GM18909 (cell line): ENCODE measurements around the gene TSPYL6.
"Not testable (repeated sequence)": the region's sequence is repeated elsewhere in the genome, so short reads cannot be mapped to it uniquely, and the experiment has no call there.

Experiments
- ATAC-seq: cut with Tn5 transposase; IDR thresholded peaks from one replicate; pipeline ENCODE4 v1.9.1; 2021; ENCODE audit warnings: mild to moderate bottlenecking; ENCODE audit not compliant: unreplicated experiment, poor library complexity

TSPYL6 gene

DNA sequence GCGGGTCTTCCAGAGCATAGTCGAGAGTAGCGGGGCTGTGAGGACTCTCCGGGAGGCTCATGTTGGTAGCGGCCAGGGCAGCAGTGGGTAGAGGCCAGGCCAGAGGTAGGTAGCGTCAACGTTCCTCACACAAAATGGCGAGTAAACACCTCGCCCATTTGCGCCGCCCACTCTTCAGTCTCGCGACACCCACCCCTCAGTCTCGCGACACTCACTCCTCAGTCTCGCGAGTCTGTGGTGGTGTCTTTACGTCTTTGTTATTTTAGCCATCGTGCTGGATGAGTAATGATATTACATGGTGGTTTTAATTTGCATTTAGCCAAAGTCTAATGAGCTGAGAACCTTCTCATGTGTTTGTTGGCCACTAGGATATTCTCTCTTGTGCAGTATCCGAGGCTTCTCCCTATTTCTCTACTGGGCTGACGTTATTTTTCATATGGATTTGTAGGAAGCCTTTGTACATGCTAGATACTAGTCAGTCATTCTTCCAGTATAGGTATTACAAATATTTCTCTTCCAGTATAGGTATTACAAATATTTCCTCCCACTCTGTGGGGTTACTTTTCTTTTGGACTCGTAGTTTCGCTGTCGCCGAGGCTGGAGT is at the start of gene TSPYL6:
TSS of gene TSPYL6 (minus strand) at position 139 of the 604 bp plus-strand sequence. CDS start at position 61, 78 bp downstream.
- no peak for ATAC-seq

DNA sequence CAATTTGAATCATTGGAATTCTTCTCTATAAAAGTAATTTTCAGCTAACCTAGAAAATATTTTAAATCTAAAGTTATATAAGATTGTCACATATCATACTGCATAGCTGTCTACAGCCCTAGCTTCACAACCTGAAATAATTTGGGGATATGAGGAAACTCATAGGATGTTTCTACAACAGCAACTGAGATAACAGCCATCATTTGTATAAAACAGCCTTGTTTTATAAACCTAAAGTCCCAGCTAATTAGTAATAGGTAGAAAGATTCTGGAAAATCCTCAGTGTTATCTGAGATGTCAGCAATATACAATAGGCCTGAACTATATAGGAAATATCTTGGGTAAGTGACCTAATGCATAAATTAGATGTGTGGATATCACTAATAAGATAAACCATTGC is 47.6 kb upstream of the TSPYL6 start:
- no peak for ATAC-seq

DNA sequence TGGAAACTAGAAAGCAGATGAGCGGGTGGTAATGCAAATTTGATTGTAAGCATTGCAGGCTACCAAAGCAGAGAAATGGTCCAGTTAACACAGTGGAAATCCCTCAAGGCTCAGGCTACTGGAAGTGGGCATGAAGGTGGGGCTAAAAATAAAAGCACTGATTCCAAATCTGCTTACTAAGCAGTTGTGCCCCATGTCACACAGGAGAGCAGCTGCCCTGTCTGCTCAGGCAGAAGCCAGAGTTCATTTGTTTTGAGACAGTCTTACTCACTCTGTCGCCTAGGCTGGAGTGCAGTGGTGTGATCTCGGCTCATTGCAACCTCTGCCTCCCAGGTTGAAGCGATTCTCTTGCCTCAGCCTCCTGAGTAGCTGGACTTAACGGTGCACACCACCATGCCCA is 42.5 kb upstream of the TSPYL6 start:
- no peak for ATAC-seq

DNA sequence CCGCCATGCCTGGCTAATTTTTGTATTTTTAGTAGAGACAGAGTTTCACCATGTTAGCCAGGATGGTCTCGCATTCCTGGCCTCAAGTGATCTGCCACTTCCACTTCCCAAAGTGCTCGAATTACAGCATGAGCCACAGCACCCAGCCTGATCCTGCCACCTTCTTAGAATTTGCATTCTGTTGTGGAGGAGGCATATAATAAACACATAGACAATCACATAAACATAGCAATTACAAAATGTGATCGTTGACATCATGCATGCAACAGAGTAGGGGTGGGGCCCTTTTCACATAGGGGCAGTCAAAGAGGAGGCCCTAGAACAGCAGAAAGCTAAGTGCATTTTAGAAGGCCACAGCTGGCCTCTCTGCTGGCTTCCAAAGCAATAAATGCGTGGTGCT is 39.9 kb upstream of the TSPYL6 start:
- ATAC-seq = no peak

DNA sequence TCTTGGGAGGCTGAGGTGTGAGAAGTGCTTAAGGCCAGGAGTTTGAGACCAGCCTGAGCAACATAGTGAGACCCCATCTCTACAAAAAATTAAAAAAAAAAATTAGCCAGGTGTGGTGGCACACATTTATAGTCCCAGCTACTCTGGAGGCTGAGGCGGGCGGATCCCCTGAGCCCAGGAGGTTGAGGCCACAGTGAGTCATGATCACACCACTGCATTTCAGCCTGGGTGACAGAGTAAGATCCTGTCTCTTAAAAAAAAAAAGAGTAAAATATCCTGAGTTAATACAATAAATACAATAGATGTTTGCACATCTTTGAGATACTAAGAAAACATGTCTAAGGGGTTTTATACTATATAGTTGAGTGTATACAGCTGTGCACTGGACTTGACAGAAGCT is 38.6 kb upstream of the TSPYL6 start:
- not testable (repeated sequence) for ATAC-seq

DNA sequence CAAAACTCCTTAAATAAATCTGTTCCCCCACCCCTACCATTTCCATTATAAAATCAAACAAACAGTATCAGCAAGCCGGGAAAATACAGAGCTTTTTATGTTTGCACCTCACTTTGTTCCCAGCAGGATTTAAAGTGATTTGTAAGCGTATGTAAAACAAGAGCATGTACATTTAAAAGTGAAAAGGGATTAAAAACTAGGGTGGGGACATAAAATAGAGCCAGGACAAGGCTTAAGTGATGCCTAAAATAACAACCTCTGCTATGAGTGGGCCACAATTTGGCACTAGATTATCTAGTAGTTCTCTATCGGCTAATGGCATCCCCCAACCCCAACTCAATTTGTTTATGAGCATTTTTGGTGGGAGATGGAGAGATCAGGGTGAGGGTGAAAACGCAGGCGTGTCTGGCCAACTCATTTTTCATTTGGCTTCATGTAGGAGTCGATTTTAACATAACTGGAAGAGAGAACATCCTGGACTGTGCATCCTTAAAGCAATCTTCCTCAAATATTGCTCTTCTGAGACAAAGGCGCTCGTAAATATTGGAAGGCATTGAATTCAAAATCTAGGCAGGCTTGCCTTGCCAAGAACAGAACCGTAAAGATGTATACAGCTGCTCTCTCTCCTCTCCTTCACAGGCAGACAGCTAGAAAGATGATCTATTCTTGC is 34.5 kb upstream of the TSPYL6 start:
- no peak for ATAC-seq

DNA sequence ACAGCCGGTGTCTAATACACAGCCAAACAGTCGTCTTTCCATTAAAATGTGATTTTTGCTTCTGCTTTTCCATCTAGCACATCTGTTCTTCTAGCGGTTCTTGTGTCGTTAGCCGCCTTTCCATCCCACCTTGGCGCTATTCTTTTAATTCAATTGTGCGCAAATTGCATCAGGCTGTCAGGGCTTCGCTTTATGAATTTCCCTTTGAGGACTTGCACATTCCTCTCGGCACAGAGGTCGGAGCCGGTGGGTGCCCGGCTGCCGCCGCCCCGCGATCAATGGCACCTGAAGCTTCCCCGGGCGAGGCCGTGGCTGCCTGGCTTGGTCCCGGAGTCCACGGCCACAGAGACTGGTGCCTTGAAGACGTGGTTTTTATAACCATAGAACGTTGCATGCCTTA is 33.9 kb upstream of the TSPYL6 start:
- ATAC-seq = no peak

DNA sequence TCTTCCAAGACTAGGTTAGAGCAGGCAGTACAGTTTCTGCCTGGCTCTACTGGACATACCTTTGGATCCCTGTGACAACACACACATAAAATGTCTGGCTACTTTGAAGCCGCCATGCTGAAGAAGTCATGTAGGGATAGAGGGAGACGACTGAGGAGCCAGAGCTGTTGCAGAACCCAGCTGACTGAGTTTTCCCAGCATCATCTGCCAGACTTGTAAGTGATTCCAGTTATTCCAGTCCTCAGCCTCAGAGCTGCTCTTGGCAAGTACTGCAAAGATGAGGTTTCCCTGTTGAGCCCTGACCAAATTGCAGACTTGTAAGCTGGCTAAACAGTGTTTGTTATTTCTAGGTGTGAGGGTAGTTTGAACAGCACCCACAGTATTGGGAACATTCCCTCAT is 31.5 kb upstream of the TSPYL6 start:
- ATAC-seq = no peak

DNA sequence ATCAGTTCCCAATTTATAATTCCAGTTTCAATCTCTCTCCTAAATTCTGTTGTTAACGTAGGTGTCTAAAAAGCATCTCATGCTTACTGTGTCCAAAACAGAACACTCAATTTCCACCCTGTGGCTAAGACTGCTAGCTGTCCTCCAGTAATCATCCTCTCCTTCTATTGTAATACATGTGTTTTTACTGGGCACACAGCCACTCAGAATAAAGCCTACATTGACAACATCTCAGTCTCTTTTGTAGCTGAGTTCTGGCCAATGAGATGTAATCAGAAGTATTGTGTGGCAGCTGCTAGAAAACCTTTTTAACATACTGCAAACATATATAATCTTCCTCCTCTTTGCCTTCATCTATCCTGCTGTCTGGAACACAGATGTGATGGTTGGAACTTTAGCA is 29.4 kb upstream of the TSPYL6 start:
- no peak for ATAC-seq

DNA sequence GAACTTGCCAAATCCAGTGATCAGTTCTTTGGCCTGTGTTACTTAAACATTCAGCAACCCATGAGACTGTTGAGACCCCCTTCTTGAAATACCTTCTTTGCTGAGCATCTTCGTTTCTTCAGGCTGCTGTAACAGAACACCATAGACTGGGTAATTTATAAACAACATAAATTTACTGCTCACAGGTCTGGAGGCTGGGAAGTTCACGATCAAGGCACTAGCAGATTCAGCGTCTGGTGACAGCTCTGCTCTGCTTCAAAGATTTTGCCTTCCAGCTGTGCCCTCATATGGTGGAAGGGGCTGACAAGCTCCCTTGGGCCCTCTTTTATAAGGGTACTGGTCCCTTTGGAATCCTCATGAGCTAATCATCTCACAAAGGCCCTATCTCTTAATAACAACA is 28.8 kb upstream of the TSPYL6 start:
- no peak for ATAC-seq

DNA sequence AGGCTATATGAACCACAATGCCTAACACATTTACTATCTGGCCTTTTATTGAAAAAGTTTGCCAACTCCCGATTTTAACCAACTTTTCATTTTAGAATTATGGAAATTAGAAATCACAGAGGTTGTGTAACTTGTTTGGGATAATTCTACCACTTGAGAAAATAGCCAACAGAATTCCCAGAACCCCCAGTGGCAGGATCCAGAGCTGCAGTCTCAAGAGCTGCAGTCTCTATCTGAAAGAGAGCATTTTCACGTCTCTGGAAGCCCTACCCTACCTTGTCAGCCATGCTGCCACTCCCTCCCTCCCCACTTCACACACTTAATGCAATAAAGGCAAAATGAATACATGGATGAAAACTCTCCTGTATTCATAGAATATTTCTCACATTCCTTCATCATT is 23.4 kb upstream of the TSPYL6 start:
- no peak for ATAC-seq

DNA sequence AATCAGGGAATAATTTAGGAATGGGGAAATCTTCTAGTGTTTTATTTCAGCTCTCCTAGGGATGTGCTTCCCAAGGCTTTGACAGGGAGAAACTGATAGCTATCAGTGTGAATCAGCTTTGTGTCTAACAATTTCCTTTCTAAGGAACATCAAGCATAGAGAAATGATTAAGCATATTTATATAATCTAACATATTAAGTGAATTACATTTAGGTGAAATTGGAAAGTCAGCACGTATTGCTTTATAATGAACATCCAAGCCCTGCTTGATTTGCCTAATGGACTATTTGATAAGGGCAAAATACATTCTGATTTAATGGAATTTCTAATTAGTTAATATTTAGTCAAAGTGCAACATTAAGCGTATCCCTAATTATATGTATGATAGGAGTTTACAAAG is 19.5 kb upstream of the TSPYL6 start:
- ATAC-seq = no peak

DNA sequence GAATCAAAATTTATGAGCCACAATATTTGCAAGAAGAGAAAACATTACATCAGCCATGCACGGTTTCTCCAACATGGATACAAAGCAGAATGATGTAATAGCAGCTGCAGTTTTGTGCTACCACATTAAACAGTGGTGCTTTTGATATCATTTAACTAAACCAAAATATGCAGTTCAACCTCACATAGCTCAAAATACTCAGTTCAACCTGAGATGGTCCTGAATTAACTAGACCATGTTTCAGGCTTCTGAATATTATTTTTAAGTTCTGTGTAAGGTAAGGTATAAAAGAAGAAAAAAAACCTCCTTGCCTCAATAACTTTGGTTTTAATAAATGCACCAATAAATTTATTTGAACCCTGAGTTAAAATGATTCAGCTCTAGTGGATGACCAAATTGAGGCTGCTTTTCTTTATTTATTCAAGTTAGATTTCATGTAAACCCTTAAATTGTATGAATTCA is 18.8 kb upstream of the TSPYL6 start:
- ATAC-seq = no peak

DNA sequence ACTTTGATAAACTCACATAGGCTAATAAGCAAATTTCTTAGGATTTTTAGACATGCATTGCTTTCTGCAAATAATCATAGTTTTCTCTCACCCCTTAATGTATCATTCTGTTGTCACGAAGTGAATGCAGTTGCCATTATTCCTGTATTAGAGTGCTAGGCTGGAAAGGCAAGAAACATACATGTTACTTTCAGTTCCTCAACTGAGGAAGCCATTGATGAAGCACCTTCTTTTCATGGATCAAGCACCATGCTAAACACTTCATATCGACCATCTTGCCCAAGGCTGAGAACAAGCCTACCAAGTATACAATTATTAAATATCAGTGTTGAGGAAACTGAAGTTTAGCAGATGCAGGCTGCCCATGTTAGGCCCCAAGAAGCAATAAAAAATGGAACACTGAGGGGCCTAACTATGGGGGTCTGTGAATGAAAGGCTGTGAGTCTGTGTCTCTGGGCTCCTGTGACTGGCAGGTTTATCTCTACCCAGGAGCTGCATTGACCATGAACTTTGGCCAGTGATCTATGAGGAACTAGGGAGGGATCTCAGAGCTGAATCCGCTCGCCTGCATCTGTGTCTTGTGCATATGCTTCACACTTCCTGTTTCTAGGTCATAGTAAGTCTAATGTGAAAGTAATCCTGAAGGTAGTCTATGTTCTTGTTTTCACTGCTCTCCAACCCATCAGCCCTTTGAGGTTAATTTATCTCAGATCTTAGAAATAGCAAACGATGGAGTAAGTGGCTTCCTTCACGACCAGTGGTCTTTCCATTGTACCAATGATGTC is 16.0 kb upstream of the TSPYL6 start:
- peak; percentile 95 for ATAC-seq

DNA sequence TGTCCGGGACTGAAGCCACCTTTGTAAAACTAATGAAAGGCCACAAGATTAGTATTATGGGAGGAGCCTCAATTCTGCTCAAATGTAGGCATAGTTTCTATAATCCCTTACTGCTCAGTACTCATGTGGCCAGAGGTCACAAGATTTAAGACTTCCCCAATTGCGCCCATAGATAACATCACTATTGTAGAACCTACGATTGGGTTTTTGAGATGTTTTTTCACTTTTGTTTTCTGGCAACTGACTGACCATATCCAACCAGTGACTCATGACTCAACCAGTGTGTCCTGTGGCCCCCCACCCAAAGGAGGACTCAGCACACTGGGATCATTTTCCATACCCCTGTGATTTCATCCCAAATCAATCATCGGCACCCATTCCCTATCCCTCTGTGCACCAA is 15.2 kb upstream of the TSPYL6 start:
- ATAC-seq = no peak

DNA sequence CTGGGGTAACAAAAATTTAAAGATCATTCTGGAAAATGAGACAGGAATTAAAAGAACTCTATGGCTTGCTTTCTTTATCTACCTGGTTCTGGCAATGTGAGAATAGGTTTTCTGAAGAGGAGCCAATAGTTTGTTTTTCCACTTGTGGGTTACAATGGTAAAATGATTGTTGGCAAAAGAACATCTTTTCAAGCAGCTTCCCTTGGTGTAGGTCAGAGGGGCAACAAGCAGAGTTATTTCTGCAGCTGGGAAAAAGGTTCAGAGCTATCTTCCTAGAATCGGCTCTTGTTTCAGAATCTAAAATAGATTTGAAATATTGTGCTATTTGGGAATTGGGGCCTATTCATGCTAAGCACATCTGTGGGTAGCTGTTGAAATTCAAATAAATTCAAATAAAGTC is 11.5 kb upstream of the TSPYL6 start:
- ATAC-seq = no peak

DNA sequence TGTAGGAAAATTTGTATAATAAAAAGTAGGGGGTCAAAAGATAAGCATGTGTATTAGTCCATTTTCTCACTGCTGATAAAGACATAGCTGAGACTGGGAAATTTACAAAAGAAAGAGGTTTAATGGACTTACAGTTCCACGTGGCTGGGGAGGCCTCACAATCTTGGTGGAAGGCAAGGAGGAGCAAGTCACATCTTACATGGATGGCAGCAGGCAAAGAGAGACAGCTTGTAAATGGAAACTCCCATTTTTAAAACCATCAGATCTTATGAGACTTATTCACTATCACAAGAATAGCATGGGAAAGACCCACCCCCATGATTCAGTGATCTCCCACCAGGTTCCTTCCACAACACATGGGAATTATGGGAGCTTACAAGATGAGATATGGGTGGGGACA is 9.1 kb upstream of the TSPYL6 start:
- ATAC-seq = not testable (repeated sequence)

DNA sequence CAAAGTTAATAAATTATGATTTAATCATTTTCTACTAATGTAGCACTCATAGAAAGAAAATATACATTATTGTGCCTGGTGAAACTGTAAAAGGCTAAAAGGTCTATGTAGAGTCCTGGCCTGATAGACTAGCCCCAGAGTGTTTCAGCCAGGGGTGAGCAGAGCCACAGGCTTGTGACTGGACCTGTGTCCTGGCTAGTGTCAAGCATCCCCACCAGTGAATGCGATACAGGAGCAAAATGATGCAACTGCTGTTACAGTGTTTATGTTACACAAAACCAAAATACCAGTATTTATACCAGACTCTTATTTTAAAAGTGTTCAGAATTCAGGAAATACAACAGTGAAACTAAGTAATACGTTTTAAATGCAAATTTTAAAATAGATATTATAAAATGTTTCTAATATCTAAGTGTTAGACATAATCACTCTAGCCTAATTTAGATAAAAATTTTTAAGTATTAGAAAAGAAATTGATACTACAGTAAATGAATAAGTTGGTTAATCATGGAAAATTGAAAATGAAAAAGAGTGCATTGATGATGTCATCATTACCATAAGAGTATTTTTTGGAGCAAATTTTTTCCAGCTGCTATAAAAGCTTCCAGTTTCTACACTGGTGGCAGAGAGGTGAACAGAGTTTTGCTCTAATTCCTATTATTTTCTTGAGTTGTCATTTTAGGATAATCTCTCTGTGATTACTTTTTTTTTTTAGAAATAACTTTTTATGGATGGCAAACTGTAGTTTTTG is 6.2 kb upstream of the TSPYL6 start:
- no peak for ATAC-seq

DNA sequence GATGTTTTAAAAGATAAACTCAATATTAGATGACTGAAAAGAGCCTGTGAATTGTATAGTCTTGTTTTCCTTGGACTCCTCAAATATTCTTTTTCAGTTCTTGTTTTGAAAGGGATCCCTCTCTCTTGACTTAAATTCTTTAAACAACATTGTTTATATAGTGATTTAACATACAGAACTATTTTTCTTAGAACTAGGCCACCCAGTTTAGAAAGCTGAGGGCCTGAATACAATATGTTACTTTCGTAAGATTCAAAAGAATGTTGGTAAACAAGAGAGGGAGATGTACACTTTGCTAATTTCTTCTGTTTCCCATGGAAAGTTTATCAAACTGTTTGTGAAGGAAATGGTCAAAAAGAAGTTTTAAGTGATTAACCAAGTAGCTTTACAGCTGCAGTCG is 5.5 kb upstream of the TSPYL6 start:
- no peak for ATAC-seq

DNA sequence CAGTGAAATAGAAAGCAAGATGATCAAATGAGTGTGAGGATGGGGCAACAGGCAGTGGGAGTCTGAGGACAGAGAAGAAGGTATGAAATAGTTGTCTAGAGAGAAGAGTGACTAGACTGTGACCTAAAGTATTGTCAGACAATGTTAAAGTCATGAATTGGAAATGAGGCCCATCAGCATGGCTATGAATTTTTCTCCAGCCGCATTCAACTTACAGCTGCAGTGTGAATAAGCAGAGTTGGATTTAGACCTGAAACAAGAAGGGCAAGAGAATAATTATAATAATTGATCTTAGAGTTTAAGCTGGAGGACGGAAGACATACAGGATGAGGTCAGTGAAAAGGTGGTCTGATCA is 4.2 kb upstream of the TSPYL6 start:
- ATAC-seq = no peak
